Activated CD4-positive, alpha-beta T cell treated with anti-CD3 and anti-CD28 coated beads for 4 hours (primary cell): ENCODE results near the gene CFAP20.
"Not testable (repeated sequence)": the region's sequence is repeated elsewhere in the genome, so short reads cannot be mapped to it uniquely, and the experiment has no call there.

Source experiments
- DNase-seq, 2 donors: peaks; one replicate each; pipeline ENCODE4 v3.0.0-alpha.2; 2020

Gene CFAP20

DNA sequence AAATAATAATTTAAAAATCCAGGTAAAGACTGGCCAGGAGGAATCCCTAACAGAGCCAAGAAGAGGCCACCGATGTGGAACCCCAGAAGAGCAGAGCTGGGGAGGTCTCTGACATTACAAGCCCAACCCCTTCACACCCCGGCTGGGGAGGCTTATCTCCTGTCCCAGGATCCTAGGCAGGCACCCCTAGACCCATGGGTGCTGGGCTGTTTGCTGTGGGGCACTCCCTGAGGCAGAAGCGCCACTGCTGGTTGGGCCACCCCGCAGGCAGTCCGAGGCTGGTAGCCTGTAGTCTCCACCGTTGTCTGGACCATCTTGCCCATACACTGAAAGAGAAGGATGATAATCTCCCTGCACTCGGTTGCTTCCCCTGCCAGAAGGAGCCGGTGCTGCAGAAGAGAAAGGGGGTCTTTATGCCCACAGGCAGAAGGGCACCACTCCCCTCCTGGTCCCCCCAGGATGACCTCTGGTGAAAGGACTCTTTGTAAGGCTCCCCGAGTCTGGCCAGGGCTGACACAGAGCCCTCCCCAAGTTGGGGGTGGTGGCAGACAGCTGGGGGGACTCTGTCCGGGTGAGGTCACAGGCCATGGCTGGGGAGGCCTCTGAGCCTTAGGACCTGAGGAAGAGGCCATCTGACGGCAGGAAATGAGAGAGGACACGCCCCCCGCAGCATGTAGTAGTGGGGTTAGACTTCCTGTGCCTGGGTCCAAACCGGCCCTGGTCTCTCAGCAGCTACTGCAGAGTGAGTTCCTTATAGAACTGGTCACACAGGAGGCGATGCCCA, 34.2 kb downstream of the CFAP20 start:
- no peak for DNase-seq

DNA sequence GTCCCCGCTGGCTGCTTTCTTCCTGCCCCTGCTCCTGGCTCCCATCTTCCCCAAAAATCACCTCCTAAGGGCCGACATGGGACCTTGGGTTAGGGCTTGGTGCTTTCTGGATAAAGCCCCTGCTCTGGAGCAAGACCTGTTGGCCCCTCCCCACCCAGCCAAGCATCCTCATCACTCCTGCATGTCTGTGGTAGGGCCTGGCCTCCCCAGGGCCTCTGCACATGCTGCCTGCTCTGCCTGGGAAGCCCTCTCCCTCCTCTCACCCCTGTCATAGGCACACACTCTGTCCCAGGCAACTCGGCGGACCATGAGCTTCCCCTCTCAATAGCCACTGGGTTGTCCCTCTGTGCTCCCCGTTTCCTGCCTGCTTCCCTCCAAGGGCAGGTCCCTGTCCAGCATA, 35.2 kb downstream of the CFAP20 start:
- no peak for DNase-seq

DNA sequence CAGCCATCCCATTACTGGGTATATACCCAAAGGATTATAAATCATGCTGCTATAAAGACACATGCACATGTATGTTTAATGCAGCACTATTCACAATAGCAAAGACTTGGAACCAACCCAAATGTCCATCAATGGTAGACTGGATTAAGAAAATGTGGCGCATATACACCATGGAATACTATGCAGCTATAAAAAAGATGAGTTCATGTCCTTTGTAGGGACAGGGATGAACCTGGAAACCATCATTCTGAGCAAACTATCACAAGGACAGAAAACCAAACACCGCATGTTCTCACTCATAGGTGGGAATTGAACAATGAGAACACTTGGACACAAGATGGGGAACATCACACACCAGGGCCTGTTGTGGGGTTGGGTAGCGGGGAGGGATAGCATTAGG, 38.8 kb downstream of the CFAP20 start:
- DNase-seq = not testable (repeated sequence)

DNA sequence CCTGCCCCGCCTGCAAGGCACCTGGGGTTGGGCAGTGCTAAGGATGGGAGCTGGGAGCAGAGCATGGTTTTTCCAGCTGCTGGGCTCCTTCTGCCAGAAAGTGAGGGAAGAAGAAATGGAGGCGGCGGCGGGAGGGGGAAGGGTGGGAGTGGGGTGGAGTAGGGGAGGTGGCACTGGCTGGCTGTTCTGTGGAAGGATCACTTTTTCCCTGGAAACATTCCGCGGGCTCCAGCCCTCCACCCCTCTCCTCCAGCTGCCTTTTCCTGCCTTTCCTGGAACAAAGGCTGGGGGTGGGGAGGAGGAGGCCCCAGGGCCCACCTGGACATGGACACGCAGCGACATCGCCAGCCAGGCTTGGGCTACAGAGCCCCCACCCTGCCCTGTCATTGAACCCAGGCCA, 41.1 kb downstream of the CFAP20 start:
- DNase-seq = no peak

DNA sequence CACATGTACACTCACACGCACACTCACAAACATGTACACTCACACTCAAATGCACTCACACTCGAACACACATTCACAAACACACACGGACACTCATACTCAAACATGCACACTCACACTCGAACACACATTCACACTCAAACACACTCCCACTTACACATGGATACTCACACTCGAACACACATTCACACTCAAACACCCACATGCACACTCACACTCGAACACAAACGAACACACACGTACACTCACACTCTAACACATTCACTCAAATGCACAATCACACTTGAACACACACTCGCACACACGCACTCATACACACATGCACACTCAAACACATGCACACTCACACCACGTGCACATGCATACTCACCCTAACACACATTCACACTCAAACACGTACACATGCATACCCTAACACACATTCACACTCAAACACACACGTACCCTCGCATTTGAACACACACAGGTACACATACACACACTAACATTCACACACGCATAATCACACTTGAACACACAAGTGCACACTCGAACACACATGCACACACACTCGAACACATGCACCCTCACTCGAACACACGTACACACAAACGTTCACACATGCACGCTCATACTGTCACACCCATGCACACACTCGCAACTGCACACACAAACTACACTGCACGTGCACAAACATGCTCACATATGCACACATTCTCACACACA, 41.8 kb downstream of the CFAP20 start:
- DNase-seq = no peak

- DNase-seq = no peak
These were observed 42.6 kb downstream of the CFAP20 start for GRCh38 chr16:58086381-58087208.

- DNase-seq = no peak
These were observed 43.5 kb downstream of the CFAP20 start for GRCh38 chr16:58085584-58086251.

GRCh38 chr16:58085171-58085570, 44.0 kb downstream of the CFAP20 start:
- DNase-seq = no peak

DNA sequence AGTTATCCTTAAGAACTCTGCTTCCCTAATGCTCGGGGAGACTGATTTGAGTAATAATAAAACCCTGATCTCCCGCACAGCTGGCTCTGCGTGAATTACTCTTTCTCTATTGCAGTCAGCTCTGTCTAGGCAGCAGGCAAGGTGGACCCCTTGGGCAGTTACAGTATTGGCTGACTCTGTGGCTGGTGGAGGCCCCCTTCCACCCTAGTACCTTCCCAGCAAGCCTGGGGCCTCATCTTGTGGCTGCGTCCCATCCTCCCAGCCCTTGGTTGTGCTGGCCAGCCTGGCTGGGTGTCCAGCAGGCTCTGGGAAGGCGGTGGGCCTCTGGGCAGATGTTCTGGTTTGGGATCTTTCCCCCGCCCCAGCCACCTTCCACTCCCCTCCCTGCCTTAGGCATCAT, 44.5 kb downstream of the CFAP20 start:
- DNase-seq = no peak

DNA sequence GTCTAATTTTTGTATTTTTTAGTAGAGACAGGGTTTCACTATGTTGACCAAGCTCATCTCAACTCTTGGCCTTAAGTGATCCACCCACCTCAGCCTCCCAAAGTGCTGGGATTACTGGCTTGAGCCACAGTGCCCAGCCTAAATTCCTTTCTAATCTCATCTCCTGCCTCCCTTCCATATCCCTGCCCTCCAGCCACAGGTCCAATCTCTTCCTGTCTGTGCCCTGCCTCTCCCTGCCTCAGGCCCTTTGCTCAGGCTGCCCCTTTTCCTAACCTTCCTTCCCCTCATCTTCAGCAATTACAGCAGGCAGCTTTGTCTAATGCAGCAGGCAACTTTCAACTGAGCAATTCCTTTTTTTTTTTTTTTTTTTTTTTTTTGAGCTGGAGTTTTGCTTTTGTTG, 46.8 kb downstream of the CFAP20 start:
- no peak for DNase-seq

- not testable (repeated sequence) for DNase-seq
These were observed 48.5 kb downstream of the CFAP20 start for GRCh38 chr16:58080657-58081056.

- DNase-seq = no peak
These were observed 51.4 kb downstream of the CFAP20 start for GRCh38 chr16:58077796-58078195.

DNA sequence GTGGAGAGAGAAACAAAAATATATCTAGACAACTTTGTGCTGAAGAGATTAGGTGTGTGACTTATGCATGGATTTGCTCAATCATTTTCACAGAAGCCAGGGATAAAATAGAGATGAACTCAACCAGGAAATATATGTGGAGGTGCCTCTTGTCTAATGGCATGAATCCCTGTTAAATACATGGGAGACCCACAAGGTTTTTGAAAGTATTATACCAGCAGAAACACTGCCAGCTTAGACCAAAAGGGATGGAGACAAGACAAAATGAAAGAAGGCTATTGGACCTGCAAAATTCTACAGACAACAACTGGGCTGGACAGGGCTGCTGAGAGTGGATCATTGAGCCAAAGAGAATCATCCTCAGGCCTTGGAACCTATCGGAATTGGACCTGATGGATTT, 52.7 kb downstream of the CFAP20 start:
- DNase-seq = no peak

GRCh38 chr16:58074657-58075056, 54.5 kb downstream of the CFAP20 start:
- no peak for DNase-seq

DNA sequence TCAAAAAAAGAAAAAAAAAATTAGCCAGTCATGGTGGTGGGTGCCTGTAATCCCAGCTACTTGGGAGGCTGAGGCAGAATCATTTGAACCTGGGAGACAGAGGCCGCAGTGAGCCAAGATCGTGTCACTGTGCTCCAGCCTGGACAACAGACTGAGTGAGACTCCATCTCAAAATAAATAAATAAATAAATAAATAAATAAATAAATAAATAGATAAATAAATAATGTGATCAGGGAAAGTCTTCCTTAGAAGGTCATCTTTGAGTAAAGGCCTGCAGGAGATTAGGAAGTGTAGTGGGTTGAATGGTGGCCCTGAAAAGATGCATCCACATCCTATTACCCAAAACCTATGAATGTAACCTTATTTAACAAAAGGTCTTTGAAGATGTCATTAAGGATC, 56.1 kb downstream of the CFAP20 start:
- not testable (repeated sequence) for DNase-seq

DNA sequence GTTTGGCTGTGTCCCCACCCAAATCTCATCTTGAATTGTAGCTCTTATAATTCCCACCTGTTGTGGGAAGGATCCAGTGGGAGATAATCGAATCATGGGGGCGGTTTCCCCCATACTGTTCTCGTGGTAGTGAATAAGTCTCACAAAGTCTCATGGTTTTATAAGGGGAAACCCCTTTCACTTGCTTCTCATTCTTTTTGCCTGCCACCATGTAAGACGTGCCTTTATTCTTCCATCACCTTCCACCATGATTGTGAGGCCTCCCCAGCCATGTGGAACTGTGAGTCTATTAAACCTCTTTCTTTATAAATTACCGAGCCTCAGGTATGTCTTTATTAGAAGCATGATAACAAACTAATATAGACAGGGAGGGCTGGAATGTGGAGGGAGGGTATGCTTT, 57.0 kb downstream of the CFAP20 start:
- DNase-seq = not testable (repeated sequence)

- no peak for DNase-seq
These were observed 58.6 kb downstream of the CFAP20 start for GRCh38 chr16:58070585-58070984.
